NCI-H510A treated with DMSO at 0.1 percent for 48 hours (cell line): ENCODE measurements around the gene SNAPIN.

ENCODE experiments used
- DNase-seq: peaks from one replicate; lab custom pipeline; 2025; lab: John Stamatoyannopoulos, UW

SNAPIN gene, protein sequence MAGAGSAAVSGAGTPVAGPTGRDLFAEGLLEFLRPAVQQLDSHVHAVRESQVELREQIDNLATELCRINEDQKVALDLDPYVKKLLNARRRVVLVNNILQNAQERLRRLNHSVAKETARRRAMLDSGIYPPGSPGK

DNA sequence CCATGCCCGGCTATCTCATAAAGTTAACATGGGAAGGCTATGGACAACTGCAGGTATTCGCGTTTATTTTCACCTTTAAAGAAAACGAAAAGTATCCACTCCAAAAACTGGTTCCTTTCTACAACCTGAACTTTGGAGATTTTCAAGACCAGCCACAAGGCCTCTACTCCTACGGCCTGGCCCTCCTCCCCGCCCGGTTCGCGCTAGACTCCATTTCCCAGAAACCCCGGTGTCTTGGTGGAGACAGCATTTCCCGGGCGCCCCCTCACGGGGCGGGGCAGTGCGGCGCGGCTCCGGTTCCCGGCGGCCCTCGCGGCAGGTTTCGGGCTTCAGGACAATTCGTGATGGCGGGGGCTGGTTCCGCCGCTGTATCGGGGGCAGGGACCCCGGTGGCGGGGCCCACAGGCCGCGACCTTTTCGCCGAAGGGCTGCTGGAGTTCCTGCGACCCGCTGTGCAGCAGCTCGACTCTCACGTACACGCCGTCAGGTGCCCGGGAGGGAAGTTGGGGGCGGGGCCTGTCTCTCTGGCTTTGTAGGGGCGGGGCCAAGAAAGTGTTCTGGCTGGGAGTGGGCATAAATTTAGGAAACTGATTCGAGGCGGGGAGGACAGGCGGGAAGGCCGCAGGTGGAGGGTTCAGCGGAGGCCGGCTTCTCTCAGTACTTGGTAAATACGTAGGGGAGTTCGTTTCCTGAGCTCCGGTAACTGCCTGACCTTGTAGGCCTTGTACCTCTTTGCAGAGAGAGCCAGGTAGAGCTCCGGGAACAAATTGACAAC lies at the start of gene SNAPIN:
Gene SNAPIN (plus strand): TSS at position 304 of the 775 bp plus-strand sequence. CDS start 41 bp downstream, at position 345.
- DNase-seq: peak; percentile 89

DNA sequence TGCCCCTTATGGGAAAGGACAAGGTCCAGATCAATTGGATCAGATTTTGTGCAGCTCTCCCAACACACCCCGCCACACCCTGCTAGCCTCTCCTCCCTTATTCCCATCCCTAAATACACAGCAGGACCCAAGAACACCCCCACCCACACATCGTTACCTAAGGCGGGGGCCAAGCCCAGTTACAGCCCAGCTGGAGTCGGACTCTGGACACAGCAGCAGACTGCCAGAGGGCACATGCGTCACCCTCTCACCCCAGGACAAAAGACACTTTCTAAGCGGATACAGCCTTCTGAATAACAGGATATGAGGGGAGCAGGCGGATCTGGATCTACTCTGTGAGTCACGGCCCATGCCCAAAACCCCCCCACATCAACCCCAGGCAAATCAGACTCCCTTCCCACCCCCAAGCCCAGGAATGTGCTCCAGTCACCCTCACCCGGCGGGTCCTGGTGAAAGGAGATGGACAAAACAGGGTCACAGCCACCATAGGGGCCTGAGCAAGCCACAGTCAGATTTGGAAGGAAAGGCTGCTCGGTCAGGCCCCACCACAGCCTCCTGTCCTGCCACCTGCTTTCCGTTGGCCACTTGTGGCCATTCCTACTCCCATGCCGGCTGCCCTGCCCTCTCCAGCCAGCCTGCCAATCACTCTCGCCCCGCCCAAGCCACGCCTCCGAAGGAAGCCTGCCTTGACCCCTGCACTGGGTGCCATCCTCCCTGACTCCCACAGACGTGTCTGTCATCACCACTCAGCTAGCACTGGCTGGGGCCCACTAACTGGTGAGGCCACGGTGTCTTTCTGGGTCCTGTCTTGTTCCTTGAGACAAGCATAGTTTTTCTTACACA lies 49.5 kb upstream of the SNAPIN start:
- no peak for DNase-seq

DNA sequence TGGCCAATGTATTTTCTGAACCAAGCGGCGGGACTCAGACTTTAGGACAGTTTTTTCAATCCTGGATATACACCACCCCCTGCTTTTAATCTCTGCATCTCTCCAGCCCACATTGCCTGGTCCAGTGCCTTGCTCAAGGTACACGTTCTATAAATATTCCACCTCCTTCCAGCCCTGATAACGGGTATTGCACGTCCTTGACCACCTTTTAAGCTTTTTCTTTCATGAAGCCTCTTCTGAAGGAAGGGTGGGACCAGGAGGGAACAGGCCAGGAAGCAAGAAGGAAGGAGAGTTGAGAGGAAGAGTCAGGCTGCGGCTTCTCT lies 49.0 kb upstream of the SNAPIN start:
- DNase-seq: no peak

DNA sequence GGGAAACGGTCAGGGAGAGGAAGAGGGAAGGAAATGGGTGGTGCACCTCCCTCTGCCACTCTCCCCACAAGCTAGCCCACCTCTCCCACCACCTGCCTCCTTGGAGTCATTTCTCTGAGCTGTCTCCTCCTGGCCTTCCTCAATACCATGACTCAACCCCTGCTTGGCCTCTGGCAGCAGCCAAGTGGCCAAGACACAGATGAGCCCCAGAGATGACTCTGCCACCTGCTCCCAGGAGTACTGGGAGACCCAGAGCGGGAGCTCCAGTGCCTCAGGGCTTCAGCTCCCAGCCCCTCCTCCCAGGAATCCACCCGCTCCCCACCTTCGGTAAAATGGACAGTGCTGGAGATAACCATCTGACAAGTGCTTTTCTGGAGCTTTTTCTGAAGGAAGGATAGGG lies 48.2 kb upstream of the SNAPIN start:
- no peak for DNase-seq

DNA sequence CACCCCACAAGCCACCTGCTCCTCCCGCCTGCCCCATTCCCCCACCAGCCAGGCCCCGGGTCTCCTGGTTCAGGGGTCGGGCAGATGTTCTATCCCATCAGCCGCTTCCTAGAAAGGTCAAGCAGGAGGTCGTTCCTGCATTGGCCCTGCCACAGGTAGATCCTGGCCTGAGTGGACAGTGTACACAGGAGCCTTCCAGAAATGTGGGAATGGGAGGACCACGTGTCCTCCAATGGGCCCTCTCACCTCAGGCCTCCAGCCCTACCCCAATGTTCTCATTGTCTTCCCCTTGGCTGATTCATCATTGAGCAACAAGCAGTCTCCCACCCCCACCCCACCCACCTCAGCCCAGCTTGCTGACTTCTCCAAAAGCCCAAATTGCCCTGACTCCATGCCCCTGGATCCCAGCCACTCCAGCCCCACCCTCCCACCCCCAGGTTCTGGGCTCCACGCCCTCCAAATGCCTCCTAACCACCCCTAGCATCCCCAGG lies 47.6 kb upstream of the SNAPIN start:
- no peak for DNase-seq

DNA sequence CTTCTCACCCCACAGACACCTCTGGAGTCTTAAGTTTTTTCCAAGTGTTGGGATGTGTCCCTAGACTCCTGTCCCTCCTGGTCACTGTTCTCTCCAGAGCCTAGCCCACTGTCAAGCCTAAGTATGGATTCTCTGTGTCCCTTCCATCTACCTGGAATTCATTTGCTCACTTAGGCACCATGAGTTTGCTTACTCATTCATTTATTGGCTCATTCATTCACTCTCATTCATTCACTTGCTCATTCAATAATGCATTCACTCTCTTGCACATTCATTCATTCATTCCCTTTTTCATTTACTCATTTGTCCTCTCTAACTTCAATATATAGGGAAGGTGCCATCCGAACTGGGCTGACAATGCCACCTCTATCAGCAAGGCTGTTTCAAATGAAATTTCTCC lies 47.1 kb upstream of the SNAPIN start:
- DNase-seq: no peak

DNA sequence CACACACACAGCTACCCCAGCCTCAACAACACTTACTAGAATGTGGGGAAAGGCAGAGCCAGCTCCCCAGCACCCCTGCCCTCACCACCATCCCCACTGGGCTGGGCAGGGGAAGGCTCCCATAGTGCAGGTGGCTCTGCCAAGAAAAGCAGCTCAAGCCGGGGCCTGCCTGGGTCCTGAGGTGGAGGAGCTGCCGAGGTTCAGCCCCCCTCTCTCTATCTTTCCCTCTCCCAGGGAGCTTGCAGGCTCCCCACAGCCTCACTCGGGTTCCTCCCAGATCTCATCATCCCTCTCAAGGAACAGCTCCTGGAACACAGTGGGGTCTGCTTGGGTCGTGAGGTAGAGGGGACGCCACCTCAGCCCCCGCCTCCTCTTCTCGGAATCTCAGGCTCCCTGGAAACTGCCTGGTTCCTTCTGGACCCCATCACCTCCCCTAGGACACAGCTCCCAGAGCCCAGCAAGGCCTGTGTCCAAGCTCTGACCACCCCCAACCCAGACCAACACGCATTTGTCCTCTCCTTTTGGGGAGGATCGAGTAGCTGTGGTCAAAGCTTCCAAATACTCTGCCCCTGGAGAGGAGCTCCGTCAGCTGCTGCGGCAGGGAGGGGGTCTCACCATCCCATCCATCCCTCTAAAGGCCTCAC lies 46.3 kb upstream of the SNAPIN start:
- DNase-seq: no peak

DNA sequence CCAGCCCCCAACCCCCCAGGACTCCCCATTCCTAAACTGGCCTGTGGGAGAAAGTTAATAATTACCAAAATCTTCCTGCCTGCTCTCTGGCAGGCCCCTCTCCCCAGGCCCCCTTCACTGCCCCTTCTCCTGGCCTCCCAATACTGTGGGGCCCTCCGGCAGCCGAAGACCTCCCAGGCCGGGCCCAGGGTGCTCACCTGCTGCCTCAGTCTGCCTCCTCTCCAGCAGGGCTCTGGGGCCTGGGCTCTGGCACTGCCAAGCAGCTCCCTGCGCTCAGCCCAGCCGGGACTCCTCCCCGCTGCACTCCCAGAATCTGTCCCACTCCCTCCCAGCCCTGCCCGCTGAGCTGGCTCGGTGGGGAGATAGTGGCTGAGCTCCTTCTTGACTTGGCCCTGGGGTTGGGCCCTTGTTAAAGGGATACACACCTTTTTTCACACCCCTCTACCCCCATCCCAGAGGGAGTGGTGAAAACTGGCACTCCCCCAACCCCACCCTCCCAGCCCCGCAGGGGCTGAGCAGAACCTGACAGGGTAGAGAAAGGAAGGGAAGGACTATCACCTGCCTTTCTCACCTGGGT lies 45.7 kb upstream of the SNAPIN start, which contains the start of gene S100A16:
Gene S100A16 (minus strand): TSS at position 383 of the 577 bp plus-strand sequence. CDS start 4,986 bp downstream, outside the sequence.
- no peak for DNase-seq

DNA sequence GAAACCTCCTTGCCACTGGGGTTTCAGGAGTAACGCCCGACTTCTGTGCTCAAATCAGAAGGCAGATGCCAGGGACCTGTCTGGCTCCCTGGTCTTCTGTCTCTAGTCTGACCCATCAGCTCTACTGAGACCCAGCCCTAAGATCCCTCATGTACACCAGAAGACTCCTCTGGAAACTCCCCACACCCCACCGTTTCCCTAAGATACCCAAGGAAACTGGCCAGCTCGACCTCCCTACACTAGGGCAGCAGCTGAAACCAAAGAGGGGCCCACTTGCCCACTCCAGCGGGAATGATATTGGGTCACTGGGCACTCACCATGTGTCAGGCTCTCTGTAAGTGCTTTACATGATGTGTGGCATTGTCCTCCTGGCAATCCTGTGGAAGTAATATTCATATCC lies 45.1 kb upstream of the SNAPIN start:
- no peak for DNase-seq

DNA sequence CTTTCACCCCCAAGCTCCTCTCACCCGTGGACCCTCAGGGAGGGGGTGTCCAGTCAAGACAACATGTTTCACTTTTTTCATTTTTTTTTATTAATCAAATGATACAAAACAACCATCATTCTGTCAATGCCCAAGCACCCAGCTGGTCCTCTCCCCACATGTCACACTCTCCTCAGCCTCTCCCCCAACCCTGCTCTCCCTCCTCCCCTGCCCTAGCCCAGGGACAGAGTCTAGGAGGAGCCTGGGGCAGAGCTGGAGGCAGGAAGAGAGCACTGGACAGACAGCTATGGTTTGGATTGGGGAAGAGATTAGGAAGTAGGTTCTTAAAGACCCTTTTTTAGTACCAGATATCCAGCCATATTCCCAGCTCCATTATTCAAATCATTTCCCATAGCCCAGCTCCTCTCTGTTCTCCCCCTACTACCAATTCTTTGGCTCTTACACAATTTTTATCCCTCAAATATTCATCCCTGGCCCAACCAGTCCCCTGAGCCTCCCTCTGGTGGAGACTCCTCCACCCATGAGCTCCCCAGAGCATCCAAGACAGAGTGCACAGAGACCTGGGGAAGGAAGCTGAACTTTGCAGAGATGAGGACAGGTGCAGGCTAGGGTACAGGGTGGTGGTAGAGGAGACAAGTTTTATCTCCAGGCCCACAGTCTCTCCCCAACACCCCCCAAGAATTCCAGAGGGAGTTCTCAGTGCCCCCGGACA lies 44.2 kb upstream of the SNAPIN start:
- no peak for DNase-seq

DNA sequence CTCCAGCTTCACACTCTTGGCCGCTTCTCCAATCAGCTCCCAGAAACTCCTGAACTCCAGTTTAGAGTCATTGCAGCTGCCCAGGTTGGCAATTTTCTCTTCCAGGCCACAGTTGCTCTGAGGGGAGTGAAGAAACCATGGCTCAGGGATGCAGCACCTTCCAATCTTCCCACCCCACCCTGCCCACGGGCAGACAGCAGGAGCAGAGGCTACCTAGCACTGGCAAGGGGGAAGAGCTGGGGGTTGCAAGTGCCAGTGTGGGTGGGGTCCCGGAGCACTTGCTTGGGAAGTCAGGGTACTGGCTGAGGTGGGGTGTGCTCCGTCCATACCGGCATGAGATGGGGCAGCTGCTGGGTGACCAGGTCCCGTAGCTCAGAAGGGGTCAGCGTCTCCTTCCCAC lies 43.6 kb upstream of the SNAPIN start:
- no peak for DNase-seq

DNA sequence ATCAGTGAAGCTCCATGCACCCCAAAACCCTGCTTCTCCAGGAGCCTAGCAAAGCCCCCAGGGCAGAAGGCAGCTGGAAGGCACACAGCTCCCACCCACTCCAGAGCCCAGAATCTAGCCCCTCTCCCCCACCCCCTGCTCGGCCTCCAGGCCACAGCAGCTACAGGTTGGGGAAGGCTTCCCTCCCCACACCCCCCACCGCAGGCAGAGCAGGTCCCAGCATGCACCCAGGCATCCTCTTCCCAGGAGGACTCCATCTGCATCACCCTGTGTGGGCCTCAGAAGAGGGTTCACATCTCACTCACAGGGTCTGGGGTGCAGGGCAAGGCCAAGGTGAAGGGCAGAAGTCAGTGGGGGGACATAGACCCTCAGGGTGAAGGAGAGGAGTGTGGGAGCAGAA lies 43.1 kb upstream of the SNAPIN start:
- DNase-seq: no peak

DNA sequence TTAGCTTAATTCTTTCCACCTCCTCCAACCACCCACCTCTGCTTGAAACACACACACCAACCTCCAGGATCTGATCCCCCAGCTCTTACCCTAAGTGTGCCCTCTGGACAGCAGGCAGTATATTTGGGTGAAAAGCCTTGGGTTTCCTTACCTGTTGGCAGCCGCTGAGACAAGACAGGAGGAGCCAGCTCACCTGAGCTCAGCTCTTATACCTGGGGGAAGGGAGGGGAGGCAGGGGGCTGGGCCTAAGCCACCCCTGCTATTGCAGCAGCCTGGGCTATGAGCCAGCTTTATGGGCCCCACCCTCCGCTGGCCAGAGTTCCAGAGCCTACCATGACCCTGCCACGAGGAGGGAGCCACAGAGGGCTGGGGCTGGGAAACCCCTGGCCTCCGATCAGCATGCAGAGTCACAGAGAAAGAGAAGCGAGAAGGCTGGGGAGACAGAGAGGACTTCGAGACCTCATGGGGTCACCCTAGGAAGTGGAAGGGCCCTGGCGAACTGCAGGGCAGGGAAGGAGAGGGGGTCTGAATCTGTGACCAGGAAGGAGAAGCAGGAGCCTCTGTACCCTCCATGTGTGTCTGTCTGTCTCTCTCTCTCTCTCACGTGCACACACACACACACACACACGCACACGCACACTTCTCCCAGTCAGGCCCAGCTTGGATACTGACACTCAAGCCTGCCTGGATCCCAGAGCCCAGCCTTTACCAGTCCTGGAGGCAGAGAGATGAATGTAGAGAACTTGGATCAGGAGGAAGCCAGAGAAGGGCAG lies 42.2 kb upstream of the SNAPIN start, which contains the start of gene S100A14:
Gene S100A14 (minus strand): TSS at position 182 of the 773 bp plus-strand sequence. CDS start 467 bp downstream, outside the sequence.
- no peak for DNase-seq

DNA sequence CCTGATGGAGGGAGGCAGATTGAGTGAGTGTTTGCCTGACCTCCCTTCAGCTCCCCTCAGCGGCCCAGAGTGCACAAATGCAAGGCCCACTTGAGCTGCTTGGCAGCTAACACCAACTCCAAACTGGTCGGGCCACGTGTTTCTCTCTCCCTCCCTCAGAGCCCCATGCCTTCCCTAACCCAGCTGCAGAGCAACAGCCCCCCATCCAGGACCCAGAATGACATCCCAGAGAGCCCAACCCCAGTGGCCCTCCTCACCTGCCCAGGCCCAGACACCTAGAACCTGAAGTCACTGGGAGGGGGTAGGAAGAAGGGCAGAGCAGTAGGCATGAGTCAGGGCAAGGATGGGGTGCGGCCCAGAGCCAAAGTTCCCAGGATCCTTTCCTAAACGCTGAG lies 41.6 kb upstream of the SNAPIN start:
- no peak for DNase-seq

DNA sequence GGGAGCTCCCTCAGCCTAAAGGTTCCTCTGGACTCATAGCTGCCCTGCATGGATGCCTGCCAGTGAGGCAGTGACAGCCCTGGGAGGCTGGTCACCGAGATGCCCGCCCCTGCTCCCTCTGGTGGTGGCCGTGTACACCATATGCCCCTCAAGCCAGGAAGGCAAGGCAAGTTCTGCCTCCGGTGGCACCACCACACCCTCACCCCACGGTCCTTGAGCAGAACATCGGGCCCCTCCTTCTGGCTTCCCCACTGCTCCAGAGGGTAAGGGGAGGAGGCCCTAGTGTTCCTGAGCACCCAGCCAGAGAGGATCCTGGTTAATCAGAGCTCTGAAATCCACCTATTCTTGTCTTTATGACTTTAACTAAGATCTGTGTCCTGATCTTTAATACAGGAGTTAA lies 40.8 kb upstream of the SNAPIN start:
- DNase-seq: no peak

DNA sequence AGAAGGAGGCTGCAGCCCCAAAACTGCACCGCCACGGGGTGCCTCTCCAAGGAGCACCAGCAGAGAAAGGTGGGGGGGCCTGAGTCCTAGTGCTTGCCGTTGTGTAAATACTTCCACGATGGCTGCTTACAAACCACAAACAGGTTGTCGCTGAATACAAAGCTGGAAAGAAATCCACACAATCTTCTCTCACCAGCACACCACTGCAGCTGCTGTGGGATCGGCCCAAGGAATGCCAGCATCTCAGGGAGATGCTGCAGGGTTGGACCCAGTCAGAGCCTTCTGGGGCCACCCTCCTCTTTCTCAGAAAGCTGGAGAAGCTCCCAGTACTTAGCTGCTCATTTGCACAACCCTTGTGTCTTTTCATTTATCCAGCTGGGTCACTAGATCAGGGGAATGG lies 39.3 kb upstream of the SNAPIN start:
- no peak for DNase-seq

DNA sequence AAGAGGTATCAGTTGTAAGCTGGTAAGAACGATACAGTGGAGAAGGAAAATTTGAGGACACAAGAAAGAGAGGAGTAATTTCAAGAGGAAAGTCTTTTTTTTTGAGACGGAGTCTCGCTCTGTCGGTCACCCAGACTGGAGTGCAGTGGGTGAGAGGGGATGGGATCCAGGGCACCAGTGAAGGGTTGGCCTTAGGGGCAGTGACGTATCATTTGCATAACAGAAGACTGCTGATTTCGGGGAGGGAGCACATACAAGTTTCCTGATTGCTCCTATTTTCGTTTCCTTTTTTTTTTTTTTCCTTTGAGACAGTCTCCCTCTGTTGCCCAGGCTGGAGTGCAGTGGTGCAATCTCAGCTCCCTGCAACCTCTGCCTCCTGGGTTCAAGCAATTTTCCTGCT lies 35.4 kb upstream of the SNAPIN start:
- DNase-seq: no peak

DNA sequence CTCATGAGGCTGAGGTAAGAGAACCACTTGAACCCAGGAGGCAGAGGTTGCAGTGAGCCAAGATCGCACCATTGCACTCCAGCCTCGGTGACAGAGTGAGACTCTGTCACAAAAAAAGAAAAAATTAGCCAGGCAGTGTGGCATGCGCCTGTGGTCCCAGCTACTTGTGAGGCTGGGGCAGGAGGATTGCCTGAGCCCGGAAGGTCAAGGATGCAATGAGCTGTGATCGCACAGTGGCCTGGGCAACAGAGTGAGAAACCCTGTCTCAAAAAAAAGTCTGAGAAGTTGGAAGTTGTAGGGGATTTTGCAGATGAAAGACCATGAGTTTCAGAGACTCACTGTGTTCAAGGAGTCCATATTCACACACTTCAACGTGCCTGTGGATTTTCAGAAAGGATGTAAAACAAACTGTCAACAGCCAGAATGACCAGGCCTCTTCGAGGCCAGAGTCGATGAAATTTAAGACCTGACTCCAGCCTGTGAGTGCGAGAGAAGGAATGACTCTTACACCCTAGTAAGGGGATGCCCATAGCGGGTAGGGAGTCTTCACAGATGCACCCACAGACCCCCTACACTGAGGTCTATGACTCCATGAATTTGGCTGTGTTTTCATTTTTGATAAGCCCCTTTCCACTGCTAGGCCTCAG lies 33.4 kb upstream of the SNAPIN start:
- no peak for DNase-seq

DNA sequence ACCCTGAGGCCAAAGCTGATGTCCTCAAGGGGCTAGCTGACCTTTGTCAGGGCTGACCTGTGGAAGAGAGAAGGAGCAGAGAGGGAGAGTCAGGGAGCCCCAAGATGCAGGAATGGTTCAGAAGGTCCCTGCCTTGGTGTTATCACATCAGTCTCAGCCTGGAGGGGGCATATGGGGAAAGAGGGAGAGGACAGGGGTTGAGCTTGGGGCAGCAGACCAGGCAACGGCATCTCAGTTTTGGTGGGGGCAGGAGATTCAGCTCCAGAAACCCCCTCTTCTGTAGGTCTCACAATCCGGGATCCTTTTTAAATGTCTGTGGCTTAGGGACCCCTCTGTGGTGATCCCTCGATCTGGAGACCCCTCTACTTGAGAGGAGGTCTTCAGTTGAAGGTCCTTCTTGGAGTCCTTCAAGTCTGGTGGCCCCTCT lies 32.0 kb upstream of the SNAPIN start:
- no peak for DNase-seq
